GM23338 (cell line): ENCODE data around the gene SEMA6B. TPM values are rescaled to one million over a fixed set of nuclear protein-coding genes. Genes with fewer than 3 reads are reported as not detected.

Experiments
- ATAC-seq: fragments of 200-7000 bp; cut with Tn5 transposase; 3 replicates; pipeline ENCODE4 v1.9.1; 2020
- DNase-seq: peaks from one replicate; pipeline ENCODE4 v3.0.0-alpha.2; 2015; ENCODE audit warnings: low spot score
- H2AFZ ChIP-seq: fragments of 200-600 bp; sonication (generic); 2 replicates; pipeline ENCODE4 v1.8.0; 2016; ENCODE audit warnings: antibody characterized with exemption, mild to moderate bottlenecking, moderate library complexity
- H3F3A ChIP-seq: fragments of 200-600 bp; sonication (generic); replicated peaks from 2 replicates; pipeline ENCODE4 v1.8.0; 2017; ENCODE audit warnings: antibody characterized with exemption, mixed run types, low read depth
- H3K27ac ChIP-seq: fragments of 200-600 bp; sonication (generic); 2 replicates; pipeline ENCODE4 v1.6.1; 2016; ENCODE audit warnings: low read depth
- H3K27me3 ChIP-seq: fragments of 200-600 bp; sonication (generic); 2 replicates; pipeline ENCODE4 v1.8.0; 2016; ENCODE audit warnings: mild to moderate bottlenecking, mixed run types, moderate library complexity; ENCODE audit not compliant: insufficient read depth
- H3K36me3 ChIP-seq: fragments of 200-600 bp; sonication (generic); 2 replicates; pipeline ENCODE4 v1.8.0; 2016; ENCODE audit warnings: mild to moderate bottlenecking; ENCODE audit not compliant: insufficient read depth
- H3K4me1 ChIP-seq: fragments of 200-600 bp; sonication (generic); 2 replicates; pipeline ENCODE4 v1.8.0; 2016; ENCODE audit warnings: mild to moderate bottlenecking, moderate library complexity; ENCODE audit not compliant: insufficient read depth
- H3K4me2 ChIP-seq: fragments of 200-600 bp; sonication (generic); 2 replicates; pipeline ENCODE4 v1.7.1; 2017; ENCODE audit warnings: mixed run types
- H3K4me3 ChIP-seq: fragments of 200-600 bp; sonication (generic); 2 replicates; pipeline ENCODE4 v1.6.1; 2016; ENCODE audit warnings: mixed run types
- H3K79me2 ChIP-seq: fragments of 200-600 bp; sonication (generic); replicated peaks from 2 replicates; pipeline ENCODE4 v1.8.0; 2017; ENCODE audit warnings: mild to moderate bottlenecking; ENCODE audit not compliant: insufficient read depth
- H3K9me2 ChIP-seq: fragments of 200-600 bp; sonication (generic); 2 replicates; pipeline ENCODE4 v1.8.0; 2017; ENCODE audit not compliant: insufficient read depth
- H4K20me1 ChIP-seq: fragments of 200-600 bp; sonication (generic); replicated peaks from 2 replicates; pipeline ENCODE4 v1.8.0; 2017; ENCODE audit warnings: mild to moderate bottlenecking; ENCODE audit not compliant: insufficient read depth
- H3K27ac Mint-ChIP-seq: 2 replicates; pipeline ENCODE4 v1.8.0; 2020; ENCODE audit warnings: inconsistent platforms, mild to moderate bottlenecking, moderate library complexity, mixed read lengths
- H3K27me3 Mint-ChIP-seq: 3 replicates; pipeline ENCODE4 v1.8.0; 2022; ENCODE audit warnings: low read depth, mild to moderate bottlenecking, moderate library complexity, mixed read lengths, inconsistent platforms; ENCODE audit not compliant: insufficient read depth, poor library complexity
- H3K36me3 Mint-ChIP-seq: 3 replicates; pipeline ENCODE4 v1.8.0; 2021; ENCODE audit warnings: low read depth, mild to moderate bottlenecking, inconsistent platforms, moderate library complexity, mixed read lengths
- H3K4me1 Mint-ChIP-seq: 3 replicates; pipeline ENCODE4 v1.8.0; 2020; ENCODE audit warnings: mild to moderate bottlenecking, inconsistent platforms, mixed read lengths
- H3K4me3 Mint-ChIP-seq: 3 replicates; pipeline ENCODE4 v1.8.0; 2021; ENCODE audit warnings: moderate library complexity, mild to moderate bottlenecking, inconsistent platforms, mixed read lengths
- H3K9me3 Mint-ChIP-seq: 3 replicates; pipeline ENCODE4 v1.8.0; 2020; ENCODE audit warnings: moderate library complexity, mild to moderate bottlenecking, inconsistent platforms, mixed read lengths
- CTCF ChIP-seq, 2 experiments: fragments of 200-600 bp in 1 of 2; sonication (generic) in 1 of 2; conservative IDR thresholded peaks; 2 replicates each; pipeline versions ENCODE4 v1.5.1 to v1.6.1; 2016 to 2017; ENCODE audit warnings: antibody characterized with exemption in 2 of 2, low read depth in 2 of 2, mild to moderate bottlenecking in 2 of 2, moderate library complexity in 1 of 2
- ETS1 ChIP-seq: IDR thresholded peaks from 2 replicates; pipeline ENCODE4 v1.6.1; 2016; ENCODE audit warnings: antibody characterized with exemption
- EZH2 ChIP-seq: fragments of 200-600 bp; sonication (generic); IDR thresholded peaks from one replicate; pipeline ENCODE4 v1.8.0; 2017; ENCODE audit warnings: antibody characterized with exemption, mild to moderate bottlenecking, low read depth; ENCODE audit not compliant: unreplicated experiment
- JUNB ChIP-seq: IDR thresholded peaks from one replicate; pipeline ENCODE4 v1.6.1; 2016; ENCODE audit warnings: antibody characterized with exemption; ENCODE audit not compliant: unreplicated experiment
- NANOG ChIP-seq: IDR thresholded peaks from 2 replicates; pipeline ENCODE4 v1.6.1; 2016; ENCODE audit warnings: antibody characterized with exemption, borderline replicate concordance
- REST ChIP-seq: IDR thresholded peaks from one replicate; pipeline ENCODE4 v1.6.1; 2018; ENCODE audit warnings: antibody characterized with exemption; ENCODE audit not compliant: unreplicated experiment
- ZNF462 ChIP-seq: fragments of 250-450 bp; sonication (Bioruptor Pico); IDR thresholded peaks from 2 replicates; pipeline ENCODE4 v1.5.0; 2020; ENCODE audit warnings: mild to moderate bottlenecking, moderate library complexity
- polyA plus RNA-seq: library from polyadenylated mRNA; unstranded; fragments of >200 nt; fragmentation: Nextera tagmentation; extraction: Ambion mirVana; gene quantifications from 2 replicates; pipeline ENCODE4 v1.2.1, GENCODE V29; 2016
- total RNA-seq: library from RNA; depleted of rRNA; stranded (reverse); fragments of >200 nt; shearing (Covaris generic); gene quantifications from 2 replicates; pipeline ENCODE4 v1.2.3, GENCODE V29; 2014

The SEMA6B gene
- total and polyA plus RNA-seq, 2 experiments from 2014 or later, result 5.3 to 42.7 TPM

- no peak for TF ChIP-seq REST
- TF ChIP-seq EZH2, result no peak
- TF ChIP-seq ETS1, result no peak
- TF ChIP-seq CTCF (conservative IDR thresholded peaks at IDR 0.05; ENCODE audit: low read depth in 2 of 2), result no peak
- TF ChIP-seq JUNB, result no peak
Observed at GRCh38 chr19:4548238-4548584, 11.3 kb downstream of the SEMA6B start (continued).

- no peak overlapping the region for H3K4me2 ChIP-seq
- Mint-ChIP-seq H3K4me1 (no peaks in the 10 kb centered on the region), H3K36me3 (peaks cover 32% of the 10 kb centered on the region), H3K27ac (no peak overlapping the region), H3K27me3 (peaks cover 13% of the 10 kb centered on the region), H3K4me3 (no peak overlapping the region), H3K9me3 (no peaks in the 10 kb centered on the region)
- no peak overlapping the region for H2AFZ ChIP-seq
- no peaks in the 10 kb centered on the region for H4K20me1 ChIP-seq
- H3K4me3 ChIP-seq, result no peak overlapping the region
- no peaks in the 10 kb centered on the region for H3K27me3 ChIP-seq
- no peaks in the 10 kb centered on the region; the same call in 1 of the 2 replicates for H3K36me3 ChIP-seq
- ATAC-seq, result peak; percentile 45; the same call in 2 of the 3 replicates
- no peak for DNase-seq
- no peaks in the 10 kb centered on the region for H3F3A ChIP-seq
- no peaks in the 10 kb centered on the region for H3K79me2 ChIP-seq
- no peak overlapping the region for H3K27ac ChIP-seq
- no peaks in the 10 kb centered on the region for H3K9me2 ChIP-seq
- no peaks in the 10 kb centered on the region for H3K4me1 ChIP-seq
- TF ChIP-seq NANOG (no peak), EZH2 (no peak), CTCF (conservative IDR thresholded peaks at IDR 0.05; ENCODE audit: low read depth in 2 of 2) (peak; percentile 37 to 56), ZNF462 (no peak)
Observed at GRCh38 chr19:4547303-4548237, 11.9 kb downstream of the SEMA6B start.
